ENCODE results near the gene NPHP4.

DNA sequence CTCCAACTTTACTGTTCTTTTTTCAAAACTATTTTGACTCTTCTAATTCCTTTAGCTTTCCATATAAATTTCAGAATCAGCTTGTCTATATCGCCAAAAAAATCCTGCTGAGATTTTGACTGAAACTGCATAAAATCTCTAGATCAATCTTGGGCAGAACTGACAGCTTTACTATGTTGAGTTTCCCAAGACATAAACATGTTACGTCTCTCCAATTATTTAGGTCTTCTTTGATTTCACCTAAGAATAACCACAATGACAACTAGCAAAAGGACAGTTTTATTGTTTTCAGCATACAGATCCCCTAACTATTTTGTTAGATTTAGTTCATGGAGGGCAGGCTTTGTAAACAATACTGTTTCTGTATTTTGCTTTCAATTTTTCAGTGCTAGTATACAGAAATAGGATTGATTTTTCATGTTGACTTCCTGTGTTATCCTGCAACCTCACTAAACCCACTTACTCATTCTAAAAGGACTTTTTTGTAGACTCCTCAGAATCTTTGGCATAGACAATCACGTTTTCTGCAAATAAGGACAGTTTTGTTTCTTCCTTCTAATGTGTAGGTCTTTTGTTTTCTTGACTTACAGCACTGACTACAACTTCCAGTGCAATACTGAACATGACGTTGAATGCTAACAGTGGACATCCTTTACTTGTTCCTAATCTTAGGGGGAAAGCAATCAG lies 63.4 kb downstream of the NPHP4 start:
- TF ChIP-seq, protein P1, sequence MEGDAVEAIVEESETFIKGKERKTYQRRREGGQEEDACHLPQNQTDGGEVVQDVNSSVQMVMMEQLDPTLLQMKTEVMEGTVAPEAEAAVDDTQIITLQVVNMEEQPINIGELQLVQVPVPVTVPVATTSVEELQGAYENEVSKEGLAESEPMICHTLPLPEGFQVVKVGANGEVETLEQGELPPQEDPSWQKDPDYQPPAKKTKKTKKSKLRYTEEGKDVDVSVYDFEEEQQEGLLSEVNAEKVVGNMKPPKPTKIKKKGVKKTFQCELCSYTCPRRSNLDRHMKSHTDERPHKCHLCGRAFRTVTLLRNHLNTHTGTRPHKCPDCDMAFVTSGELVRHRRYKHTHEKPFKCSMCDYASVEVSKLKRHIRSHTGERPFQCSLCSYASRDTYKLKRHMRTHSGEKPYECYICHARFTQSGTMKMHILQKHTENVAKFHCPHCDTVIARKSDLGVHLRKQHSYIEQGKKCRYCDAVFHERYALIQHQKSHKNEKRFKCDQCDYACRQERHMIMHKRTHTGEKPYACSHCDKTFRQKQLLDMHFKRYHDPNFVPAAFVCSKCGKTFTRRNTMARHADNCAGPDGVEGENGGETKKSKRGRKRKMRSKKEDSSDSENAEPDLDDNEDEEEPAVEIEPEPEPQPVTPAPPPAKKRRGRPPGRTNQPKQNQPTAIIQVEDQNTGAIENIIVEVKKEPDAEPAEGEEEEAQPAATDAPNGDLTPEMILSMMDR (IDR thresholded peaks at IDR 0.05), result no peak
- TF ChIP-seq TCF7 (CRISPR knock-in tag; IDR thresholded peaks at IDR 0.05; ENCODE audit: low read depth) (no peak), CREB1 (CRISPR knock-in tag; IDR thresholded peaks at IDR 0.05) (no peak), TEAD1 (CRISPR knock-in tag; IDR thresholded peaks at IDR 0.05) (no peak), TP53 (CRISPR knock-in tag; IDR thresholded peaks at IDR 0.05) (no peak)
- TF ChIP-seq, protein P2, sequence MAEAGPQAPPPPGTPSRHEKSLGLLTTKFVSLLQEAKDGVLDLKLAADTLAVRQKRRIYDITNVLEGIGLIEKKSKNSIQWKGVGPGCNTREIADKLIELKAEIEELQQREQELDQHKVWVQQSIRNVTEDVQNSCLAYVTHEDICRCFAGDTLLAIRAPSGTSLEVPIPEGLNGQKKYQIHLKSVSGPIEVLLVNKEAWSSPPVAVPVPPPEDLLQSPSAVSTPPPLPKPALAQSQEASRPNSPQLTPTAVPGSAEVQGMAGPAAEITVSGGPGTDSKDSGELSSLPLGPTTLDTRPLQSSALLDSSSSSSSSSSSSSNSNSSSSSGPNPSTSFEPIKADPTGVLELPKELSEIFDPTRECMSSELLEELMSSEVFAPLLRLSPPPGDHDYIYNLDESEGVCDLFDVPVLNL (CRISPR knock-in tag; IDR thresholded peaks at IDR 0.05; ENCODE audit: borderline replicate concordance, low read depth), result no peak
